DND-41 (cell line): ENCODE measurements around the gene GMPPB.

Experiments used
- CTCF ChIP-seq: IDR thresholded peaks from 2 replicates; pipeline ENCODE4 v1.5.1; 2012; ENCODE audit warnings: borderline replicate concordance, low read length, moderate library complexity, mild to moderate bottlenecking; ENCODE audit not compliant: poor library complexity, severe bottlenecking; ENCODE audit errors: extremely low read depth
- EZH2 ChIP-seq: IDR thresholded peaks from 3 replicates; pipeline ENCODE4 v1.6.1; 2012; ENCODE audit warnings: borderline replicate concordance, low read depth, mild to moderate bottlenecking, moderate library complexity, low read length, inconsistent platforms; ENCODE audit not compliant: severe bottlenecking

- TF ChIP-seq CTCF (no peak), EZH2 (no peak)
Measured at GRCh38 chr3:49720855-49721595, 2.7 kb downstream of the GMPPB start.
